ENCODE results near the gene PCSK6. TPM values are rescaled to one million over a fixed set of nuclear protein-coding genes. Genes with fewer than 3 reads are reported as not detected.
"Not testable (repeated sequence)": the region's sequence is repeated elsewhere in the genome, so short reads cannot be mapped to it uniquely, and the experiment has no call there.

Gene PCSK6
- total RNA-seq, 1 experiment from 2014 or later: 11.5 TPM

DNA sequence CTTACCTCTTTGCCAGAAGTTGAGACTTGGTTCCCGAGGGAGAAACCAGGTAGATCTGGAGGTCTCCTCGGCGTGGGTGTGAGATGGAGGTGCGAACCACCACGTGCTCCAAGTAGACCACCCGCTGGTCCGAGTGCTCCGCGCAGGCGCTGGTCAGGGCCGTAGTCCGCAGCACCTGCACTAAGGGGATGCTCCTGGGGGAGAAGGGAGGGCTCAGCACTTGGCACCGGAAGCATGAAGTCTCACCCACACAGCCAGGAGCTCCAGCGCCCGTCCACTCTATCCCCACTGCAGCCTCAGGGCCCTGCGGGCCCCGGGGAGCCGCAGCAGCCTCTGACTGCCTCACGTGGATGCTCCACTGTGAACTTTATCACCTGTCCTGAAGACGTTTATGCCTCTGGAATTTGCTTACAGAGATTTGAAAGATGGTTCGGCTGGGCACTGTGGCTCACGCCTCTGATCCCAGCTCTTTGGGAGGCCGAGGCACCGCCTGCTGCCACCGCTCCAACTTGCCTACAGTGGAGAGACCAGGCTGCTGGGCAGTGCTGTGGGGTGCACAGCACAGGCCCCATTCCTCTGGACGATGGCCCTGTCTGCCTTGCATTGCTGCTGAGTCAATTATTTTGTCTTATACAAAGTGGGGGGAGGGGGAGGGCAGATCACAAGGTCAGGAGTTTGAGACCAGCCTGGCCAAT is 119.0 kb downstream of the PCSK6 start:
- DNase-seq (ENCODE audit: low read depth, low spot score): no peak
- in situ Hi-C loops (cut with HindIII; ENCODE audit: low pct_unique_long_range_greater_than_20kb, low sequenced_read_pairs): no loop called here

GRCh38 chr15:101369676-101370075 is 119.8 kb downstream of the PCSK6 start:
- in situ Hi-C loops (cut with HindIII; ENCODE audit: low pct_unique_long_range_greater_than_20kb, low sequenced_read_pairs): no loop called here
- no peak for DNase-seq (ENCODE audit: low read depth, low spot score)

DNA sequence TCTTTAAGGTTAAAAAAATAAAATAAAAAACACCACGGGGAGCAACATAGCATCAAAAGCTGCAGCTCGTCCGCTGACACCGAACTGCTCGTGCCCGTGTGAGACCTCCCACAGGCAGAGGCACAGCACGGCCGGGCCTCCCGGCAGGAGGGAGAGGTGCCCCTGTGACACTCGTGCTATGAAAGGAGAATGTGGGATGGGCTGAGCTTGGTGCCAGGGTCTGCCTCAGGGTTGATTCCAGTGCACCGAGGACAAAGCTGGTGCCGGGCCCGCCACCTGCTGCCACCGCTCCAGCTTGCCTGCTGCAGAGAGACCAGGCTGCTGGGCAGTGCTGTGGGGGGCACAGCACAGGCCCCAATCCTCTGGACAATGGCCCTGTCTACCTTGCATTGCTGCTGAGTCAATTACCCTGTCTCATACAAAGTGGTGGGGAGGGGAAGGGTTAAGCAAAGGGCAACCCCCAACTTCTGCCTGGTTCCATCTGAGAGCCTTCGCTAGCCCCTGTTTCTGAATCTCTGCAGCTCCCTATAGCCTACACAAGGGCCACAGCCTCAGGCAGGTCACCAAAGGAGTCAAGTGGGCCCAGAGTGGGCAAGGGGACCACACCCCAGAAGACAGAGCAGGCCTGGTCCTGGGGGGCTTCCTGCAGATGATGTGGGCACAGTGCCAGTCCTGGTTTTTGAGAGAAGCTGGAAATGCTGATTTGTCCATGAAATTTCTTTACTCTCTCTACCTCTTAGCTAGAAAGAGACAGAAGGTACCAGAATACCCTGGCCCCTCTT is 120.5 kb downstream of the PCSK6 start:
- no peak for DNase-seq (ENCODE audit: low read depth, low spot score)
- in situ Hi-C loops (cut with HindIII; ENCODE audit: low pct_unique_long_range_greater_than_20kb, low sequenced_read_pairs): no loop called here

DNA sequence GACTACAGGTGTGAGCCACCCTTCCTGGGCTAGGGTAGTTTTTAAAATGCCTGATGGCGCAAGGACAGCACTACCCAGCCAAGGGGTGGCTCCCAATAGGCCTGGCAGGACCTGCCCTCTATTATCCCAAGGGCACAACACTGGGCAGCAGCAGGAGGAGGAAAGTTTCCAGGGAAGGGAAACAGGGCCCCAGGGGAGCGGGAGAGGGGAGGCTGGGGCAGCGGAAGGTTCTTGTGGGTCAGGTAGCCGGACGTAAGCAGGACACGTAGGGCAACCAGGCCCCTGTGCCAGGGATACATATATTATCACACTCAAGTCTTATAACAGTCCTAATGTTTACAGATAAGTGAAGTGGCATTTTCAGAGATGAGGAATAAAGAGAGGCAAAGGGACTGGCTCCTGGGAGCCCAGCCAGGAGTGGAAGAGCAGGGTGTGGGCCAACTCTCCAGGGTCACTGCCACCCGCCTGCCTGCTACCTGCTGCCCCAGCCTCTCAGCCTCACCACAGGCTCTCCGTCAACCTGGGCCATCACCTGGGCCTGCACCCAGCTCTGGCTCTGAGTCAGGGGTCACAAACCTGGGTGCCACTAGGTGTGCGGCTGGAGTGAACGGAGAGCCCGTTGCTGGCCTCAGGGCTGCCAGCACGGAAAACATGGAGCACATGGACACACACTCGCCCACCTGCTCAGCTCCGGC is 121.3 kb downstream of the PCSK6 start:
- in situ Hi-C loops (cut with HindIII; ENCODE audit: low pct_unique_long_range_greater_than_20kb, low sequenced_read_pairs): no loop called here
- no peak for DNase-seq (ENCODE audit: low read depth, low spot score)

DNA sequence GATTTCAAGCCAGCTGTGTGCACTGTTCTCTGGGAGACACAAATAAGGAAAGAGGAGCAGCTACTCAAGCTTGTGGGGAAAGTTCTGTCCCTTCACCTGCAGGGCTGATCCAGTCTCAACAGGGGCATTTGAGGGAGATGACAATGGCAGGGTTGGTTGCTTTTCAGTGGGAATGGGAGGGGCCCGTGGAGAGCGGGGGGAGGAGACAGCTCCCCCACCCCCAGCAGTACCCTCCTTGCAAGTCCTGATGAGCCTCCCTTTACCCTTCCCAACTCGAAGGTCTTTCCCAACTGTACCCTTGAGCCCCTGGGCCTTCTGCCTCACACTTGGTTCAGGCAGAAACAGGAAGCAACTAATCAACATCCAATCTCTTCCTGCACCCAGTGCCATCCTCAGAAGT is 122.7 kb downstream of the PCSK6 start:
- no peak for DNase-seq (ENCODE audit: low read depth, low spot score)
- in situ Hi-C loops (cut with HindIII; ENCODE audit: low pct_unique_long_range_greater_than_20kb, low sequenced_read_pairs): no loop called here

DNA sequence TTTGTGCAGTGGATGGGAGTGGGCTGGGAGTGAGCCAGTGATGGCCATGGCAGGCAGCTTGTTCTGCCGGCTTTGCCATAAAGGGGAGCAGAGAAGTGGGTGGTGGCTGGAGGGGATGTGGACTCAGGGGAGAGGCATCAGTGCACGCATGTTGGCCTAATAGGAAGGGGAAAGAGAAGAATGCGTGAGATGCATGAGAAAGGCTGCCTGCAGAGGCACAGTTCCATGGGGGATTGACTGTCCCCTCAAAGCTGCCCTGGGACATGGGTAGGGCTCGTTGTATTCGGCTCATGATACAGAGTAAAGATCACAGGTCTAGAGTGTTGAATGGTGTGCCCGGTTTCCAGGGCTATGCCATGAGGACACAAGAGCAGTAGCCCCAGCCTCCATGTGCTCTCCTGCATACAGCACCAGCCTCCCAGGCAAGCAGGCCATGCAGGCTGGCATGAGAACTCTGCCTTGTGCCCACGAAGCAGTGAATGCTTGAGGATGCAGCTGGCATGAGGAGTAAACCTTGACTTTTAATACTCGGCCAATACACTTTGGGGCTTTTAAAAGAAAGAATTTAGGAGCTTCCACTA is 126.4 kb downstream of the PCSK6 start:
- no peak for DNase-seq (ENCODE audit: low read depth, low spot score)
- in situ Hi-C loops (cut with HindIII; ENCODE audit: low pct_unique_long_range_greater_than_20kb, low sequenced_read_pairs): no loop called here

DNA sequence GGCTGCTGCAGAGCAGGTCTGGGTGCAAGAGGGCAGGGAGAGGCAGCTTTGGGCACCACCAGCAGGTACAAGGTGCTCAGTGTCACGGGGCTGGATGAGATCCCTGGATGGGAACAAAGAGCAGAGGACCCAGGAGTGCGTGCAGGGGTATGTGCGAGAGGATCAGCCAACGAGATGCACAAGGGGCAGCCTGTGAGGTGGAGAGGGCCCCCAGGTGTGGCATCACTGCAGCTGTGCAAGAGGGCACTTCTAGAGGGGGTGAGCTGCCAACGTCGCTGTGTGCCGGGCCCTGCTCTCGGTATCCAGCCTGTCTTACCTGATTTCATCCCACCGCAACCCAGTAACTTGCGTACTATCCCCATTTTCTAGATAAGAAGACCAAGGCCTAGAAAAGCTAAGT is 127.1 kb downstream of the PCSK6 start:
- DNase-seq (ENCODE audit: low read depth, low spot score): no peak
- in situ Hi-C loops (cut with HindIII; ENCODE audit: low pct_unique_long_range_greater_than_20kb, low sequenced_read_pairs): no loop called here

DNA sequence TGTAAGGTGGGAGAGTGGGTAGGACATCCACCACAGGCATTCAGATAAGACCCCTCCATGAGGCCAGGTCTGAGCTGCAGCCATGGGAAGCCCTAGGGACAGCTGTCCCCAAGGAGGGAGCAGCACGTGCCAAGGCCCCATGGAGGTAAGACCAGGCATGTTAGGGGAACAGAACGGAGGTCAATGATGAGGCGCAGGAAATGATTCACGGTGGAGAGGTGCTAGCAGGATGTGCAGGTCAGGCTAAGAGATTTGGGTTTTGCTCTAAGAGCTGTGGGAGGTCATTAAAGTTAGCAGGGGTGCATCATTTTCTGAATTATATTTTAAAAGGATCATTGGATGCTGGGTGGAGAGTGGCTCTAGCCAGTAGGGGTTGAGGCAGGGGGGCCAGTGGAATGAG is 128.1 kb downstream of the PCSK6 start:
- no peak for DNase-seq (ENCODE audit: low read depth, low spot score)
- in situ Hi-C loops (cut with HindIII; ENCODE audit: low pct_unique_long_range_greater_than_20kb, low sequenced_read_pairs): no loop called here

GRCh38 chr15:101359365-101359947 is 130.1 kb downstream of the PCSK6 start:
- DNase-seq (ENCODE audit: low read depth, low spot score): no peak
- in situ Hi-C loops (cut with HindIII; ENCODE audit: low pct_unique_long_range_greater_than_20kb, low sequenced_read_pairs): no loop called here

DNA sequence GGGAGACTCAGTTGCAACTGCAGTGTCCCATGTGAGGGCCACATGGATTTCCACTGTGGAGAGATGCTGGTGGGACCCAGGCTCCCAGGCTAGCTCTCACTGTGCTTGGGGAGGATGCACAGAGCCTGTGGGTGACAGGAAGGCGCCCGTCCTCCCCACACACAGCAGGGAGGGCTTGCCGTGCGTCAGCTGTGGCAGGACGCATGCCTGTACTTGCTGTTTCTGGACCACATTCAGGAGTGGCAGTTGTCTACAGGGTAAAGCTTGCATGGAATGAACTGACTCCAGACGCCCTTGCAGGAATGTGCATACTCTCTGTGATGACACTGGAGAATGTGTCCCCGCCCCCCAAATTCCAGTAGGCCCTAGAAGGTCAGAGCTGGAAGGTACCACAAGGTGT is 130.6 kb downstream of the PCSK6 start:
- no peak for DNase-seq (ENCODE audit: low read depth, low spot score)
- in situ Hi-C loops (cut with HindIII; ENCODE audit: low pct_unique_long_range_greater_than_20kb, low sequenced_read_pairs): no loop called here

DNA sequence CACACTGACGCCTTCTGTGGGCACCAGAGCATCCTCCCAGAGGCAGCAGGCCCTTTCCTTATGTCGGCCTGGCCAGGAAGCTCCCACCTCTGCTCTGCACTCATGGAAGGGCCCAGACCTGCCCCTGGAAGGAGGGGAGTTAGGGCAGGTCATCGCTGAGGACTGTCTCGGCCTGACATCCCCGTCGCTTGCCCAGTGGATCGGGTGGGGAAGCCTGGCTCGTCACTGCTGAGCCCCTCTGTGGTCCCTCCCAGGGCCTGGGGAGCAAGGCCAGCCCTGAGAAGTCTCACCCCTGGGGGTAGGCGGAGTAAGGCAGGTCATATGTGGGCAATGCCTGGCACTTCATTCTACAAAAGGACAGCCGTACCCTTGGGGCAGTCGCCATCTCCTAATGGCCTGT is 131.6 kb downstream of the PCSK6 start:
- in situ Hi-C loops (cut with HindIII; ENCODE audit: low pct_unique_long_range_greater_than_20kb, low sequenced_read_pairs): no loop called here
- no peak for DNase-seq (ENCODE audit: low read depth, low spot score)

GRCh38 chr15:101357333-101357732 is 132.2 kb downstream of the PCSK6 start:
- in situ Hi-C loops (cut with HindIII; ENCODE audit: low pct_unique_long_range_greater_than_20kb, low sequenced_read_pairs): no loop called here
- DNase-seq (ENCODE audit: low read depth, low spot score): no peak

DNA sequence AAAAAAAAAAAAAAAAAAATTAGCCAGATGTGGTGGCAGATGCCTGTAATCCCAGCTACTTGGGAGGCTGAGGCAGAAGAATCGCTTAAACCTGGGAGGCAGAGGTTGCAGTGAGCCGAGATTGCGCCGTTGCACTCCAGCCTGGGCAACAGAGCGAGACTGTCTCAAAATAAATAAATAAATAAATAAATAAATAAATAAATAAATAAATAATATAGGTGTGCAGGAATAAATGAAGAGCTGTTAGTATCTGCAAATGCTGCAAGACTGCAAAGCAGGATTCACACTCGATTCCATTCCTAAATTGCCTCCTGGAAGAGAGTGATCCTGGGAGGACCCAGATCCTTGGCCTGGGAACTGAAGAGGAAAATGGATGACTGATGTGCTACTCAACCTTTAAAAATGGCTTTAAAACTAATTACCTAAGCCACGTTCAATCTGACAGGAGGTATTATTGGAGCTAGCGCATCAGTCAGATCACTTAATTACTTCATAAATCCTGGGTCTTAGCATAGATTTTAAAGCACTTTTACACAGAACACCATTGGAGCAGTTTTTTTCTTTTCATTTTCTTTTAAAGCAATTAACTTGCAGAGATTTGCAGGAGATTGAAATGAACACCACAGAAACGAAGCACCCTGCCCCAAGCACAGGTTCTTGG is 132.9 kb downstream of the PCSK6 start:
- DNase-seq (ENCODE audit: low read depth, low spot score); in situ Hi-C loops (cut with HindIII; ENCODE audit: low pct_unique_long_range_greater_than_20kb, low sequenced_read_pairs): not testable (repeated sequence)

- no peak for DNase-seq (ENCODE audit: low read depth, low spot score)
- in situ Hi-C loops (cut with HindIII; ENCODE audit: low pct_unique_long_range_greater_than_20kb, low sequenced_read_pairs): no loop called here
These were observed 133.6 kb downstream of the PCSK6 start for GRCh38 chr15:101355678-101356464.

GRCh38 chr15:101354891-101355623 is 134.4 kb downstream of the PCSK6 start:
- DNase-seq (ENCODE audit: low read depth, low spot score): no peak
- in situ Hi-C loops (cut with HindIII; ENCODE audit: low pct_unique_long_range_greater_than_20kb, low sequenced_read_pairs): no loop called here

DNA sequence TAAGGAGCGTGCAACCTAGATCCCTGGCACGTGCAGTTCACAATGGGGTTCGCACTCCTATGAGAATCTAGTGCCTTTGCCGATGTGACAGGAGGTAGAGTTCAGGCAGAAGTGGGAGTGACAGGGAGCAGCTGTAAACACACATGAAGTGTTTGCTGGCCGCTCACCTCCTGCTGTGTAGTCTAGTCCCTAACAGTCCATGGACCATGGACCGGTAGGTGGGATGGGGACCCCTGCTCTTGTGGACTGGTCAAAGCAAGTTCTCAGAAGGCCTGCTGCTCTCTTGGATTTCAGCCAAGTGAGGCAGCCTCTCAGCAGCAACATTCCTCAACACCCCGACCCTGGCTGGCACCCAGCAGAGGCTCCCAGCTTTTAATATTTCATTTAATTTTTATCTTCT is 136.3 kb downstream of the PCSK6 start:
- in situ Hi-C loops (cut with HindIII; ENCODE audit: low pct_unique_long_range_greater_than_20kb, low sequenced_read_pairs): no loop called here
- DNase-seq (ENCODE audit: low read depth, low spot score): no peak
